Tibial nerve (tissue), 4 donors: Measurements from ENCODE around the gene C17orf78. TPM values are rescaled to one million over a fixed set of nuclear protein-coding genes. Genes with fewer than 3 reads are reported as not detected.
"Not testable (repeated sequence)": the region's sequence is repeated elsewhere in the genome, so short reads cannot be mapped to it uniquely, and the experiment has no call there.

Source experiments
- DNase-seq, 2 donors: peaks; one replicate each; pipeline ENCODE4 v3.0.0-alpha.2; 2019; ENCODE audit warnings: low spot score in 2 of 2
- H3K27ac ChIP-seq, 4 donors: fragments of 200-600 bp; sonication (generic) in 3 of 4; one replicate each; pipeline ENCODE4 v1.5.1; 2017 to 2019; ENCODE audit warnings: mild to moderate bottlenecking in 1 of 4
- H3K27me3 ChIP-seq, 2 donors: fragments of 200-600 bp; sonication (generic) in 1 of 2; one replicate each; pipeline versions ENCODE4 v1.5.1 to v1.6.0; 2017 to 2019
- H3K36me3 ChIP-seq, 3 donors: fragments of 200-600 bp; sonication (generic); one replicate each; pipeline ENCODE4 v1.5.1; 2018 to 2019
- H3K4me1 ChIP-seq, 4 donors: fragments of 200-600 bp; sonication (generic) in 3 of 4; one replicate each; pipeline ENCODE4 v1.5.1; 2017 to 2019
- H3K4me3 ChIP-seq, 4 donors: fragments of 200-600 bp; sonication (generic) in 3 of 4; one replicate each; pipeline ENCODE4 v1.5.1; 2017 to 2019; ENCODE audit warnings: mild to moderate bottlenecking in 1 of 4, moderate library complexity in 1 of 4
- H3K9me3 ChIP-seq, 4 donors: fragments of 200-600 bp; sonication (generic) in 3 of 4; one replicate each; pipeline ENCODE4 v1.5.1; 2017 to 2019
- CTCF ChIP-seq, 5 experiments: fragments of 200-600 bp in 3 of 5; fragments of 450-650 bp in 2 of 5; sonication (generic) in 3 of 5; IDR thresholded peaks; one replicate each; pipeline ENCODE4 v1.5.1; 2016 to 2019; ENCODE audit warnings: antibody characterized with exemption in 5 of 5, mild to moderate bottlenecking in 3 of 5, moderate library complexity in 2 of 5
- EP300 ChIP-seq, 2 donors: sonication (generic); formaldehyde crosslinking; IDR thresholded peaks; one replicate each; pipeline ENCODE4 v1.6.1; 2017; ENCODE audit warnings: antibody characterized with exemption in 2 of 2, mild to moderate bottlenecking in 1 of 2
- POLR2A ChIP-seq, 2 donors: fragments of 450-650 bp; IDR thresholded peaks; one replicate each; pipeline ENCODE4 v1.6.1; 2017; ENCODE audit warnings: antibody characterized with exemption in 2 of 2, mild to moderate bottlenecking in 2 of 2, moderate library complexity in 2 of 2
- WGBS, 2 donors: methylation state at CpG; one replicate each; pipeline ENCODE4 v1.1.5; 2018; 5-methylcytosine and 5-hydroxymethylcytosine counted together
- total RNA-seq, 4 donors: library from RNA; depleted of rRNA; stranded (reverse); fragments of >200 nt; gene quantifications; one replicate each; pipeline ENCODE4 v1.1.0, GENCODE V29; 2016

The C17orf78 gene
- total RNA-seq, 4 donors from 2014 or later: not detected

- Histone ChIP-seq H3K27ac (no peak overlapping the region), H3K4me1 (peaks cover 0 to 14% (median 0%) of the 10 kb centered on the region in 4 donors), H3K27me3 (no peaks in the 10 kb centered on the region), H3K9me3 (no peaks in the 10 kb centered on the region), H3K4me3 (no peak overlapping the region), H3K36me3 (peaks cover 0 to 57% (median 4%) of the 10 kb centered on the region in 3 donors)
- 96 to 99% methylated on average over 2 of the region's 2 CpGs for WGBS, 2 donors
- no peak for TF ChIP-seq POLR2A (IDR thresholded peaks at IDR 0.05)
- no peak for DNase-seq
Measured at GRCh38 chr17:37432671-37433070, 56.9 kb downstream of the C17orf78 start.

GRCh38 chr17:37438141-37438540 lies 62.4 kb downstream of the C17orf78 start:
- Histone ChIP-seq H3K4me3 (no peak overlapping the region), H3K27me3 (no peaks in the 10 kb centered on the region), H3K9me3 (no peaks in the 10 kb centered on the region), H3K4me1 (no peaks in the 10 kb centered on the region), H3K27ac (no peak overlapping the region), H3K36me3 (peaks cover 0 to 73% (median 4%) of the 10 kb centered on the region in 3 donors)
- DNase-seq: no peak
- no peak for TF ChIP-seq CTCF (IDR thresholded peaks at IDR 0.05)
- TF ChIP-seq POLR2A (IDR thresholded peaks at IDR 0.05): no peak
- no peak for TF ChIP-seq EP300 (IDR thresholded peaks at IDR 0.05)
- WGBS, 2 donors: 77 to 80% methylated on average over 4 of the region's 4 CpGs

- no peaks in the 10 kb centered on the region for H3K9me3 ChIP-seq
- 90 to 98% methylated on average over 2 of the region's 2 CpGs for WGBS, 2 donors
- DNase-seq: no peak
- peaks cover 0 to 91% (median 4%) of the 10 kb centered on the region in 3 donors for H3K36me3 ChIP-seq
- TF ChIP-seq POLR2A (IDR thresholded peaks at IDR 0.05): no peak
- TF ChIP-seq EP300 (IDR thresholded peaks at IDR 0.05): no peak
- no peak for TF ChIP-seq CTCF (IDR thresholded peaks at IDR 0.05)
- H3K27ac ChIP-seq: no peak overlapping the region
- H3K4me1 ChIP-seq: no peaks in the 10 kb centered on the region
- H3K27me3 ChIP-seq: no peaks in the 10 kb centered on the region
- no peak overlapping the region for H3K4me3 ChIP-seq
Measured at GRCh38 chr17:37440424-37440823, 64.6 kb downstream of the C17orf78 start.

GRCh38 chr17:37441369-37442014 lies 65.7 kb downstream of the C17orf78 start:
- H3K27me3 ChIP-seq, H3K4me1 ChIP-seq, H3K9me3 ChIP-seq, DNase-seq, H3K27ac ChIP-seq, H3K4me3 ChIP-seq: not testable (repeated sequence)
- whole genome bisulfite sequencing, 2 donors: 90 to 92% methylated on average over 12 of the region's 12 CpGs
- peaks cover 0 to 90% (median 4%) of the 10 kb centered on the region in 3 donors for H3K36me3 ChIP-seq

Other genes starting within 250 kb of the C17orf78 start
- 10 to 100 TPM; 30.0 to 69.7 (median 49.9) TPM for gene ACACA, start 30.9 kb downstream of the C17orf78 start, total RNA-seq
- gene TADA2A, start 30.9 kb downstream of the C17orf78 start, total RNA-seq: 10 to 100 TPM; 17.6 to 74.1 (median 23.5) TPM
- 10 to 100 TPM; 14.7 to 27.8 (median 19.5) TPM for gene DUSP14, start 113.9 kb downstream of the C17orf78 start, total RNA-seq
- 10 to 100 TPM; 26.8 to 42.3 (median 31.1) TPM for gene SYNRG, start 233.4 kb downstream of the C17orf78 start, total RNA-seq